Measurements from ENCODE around the gene MAN2B1. TPM values are rescaled to one million over a fixed set of nuclear protein-coding genes. Genes with fewer than 3 reads are reported as not detected.

MAN2B1 gene
- 120 and 162 TPM in 2 replicates for total RNA-seq

DNA sequence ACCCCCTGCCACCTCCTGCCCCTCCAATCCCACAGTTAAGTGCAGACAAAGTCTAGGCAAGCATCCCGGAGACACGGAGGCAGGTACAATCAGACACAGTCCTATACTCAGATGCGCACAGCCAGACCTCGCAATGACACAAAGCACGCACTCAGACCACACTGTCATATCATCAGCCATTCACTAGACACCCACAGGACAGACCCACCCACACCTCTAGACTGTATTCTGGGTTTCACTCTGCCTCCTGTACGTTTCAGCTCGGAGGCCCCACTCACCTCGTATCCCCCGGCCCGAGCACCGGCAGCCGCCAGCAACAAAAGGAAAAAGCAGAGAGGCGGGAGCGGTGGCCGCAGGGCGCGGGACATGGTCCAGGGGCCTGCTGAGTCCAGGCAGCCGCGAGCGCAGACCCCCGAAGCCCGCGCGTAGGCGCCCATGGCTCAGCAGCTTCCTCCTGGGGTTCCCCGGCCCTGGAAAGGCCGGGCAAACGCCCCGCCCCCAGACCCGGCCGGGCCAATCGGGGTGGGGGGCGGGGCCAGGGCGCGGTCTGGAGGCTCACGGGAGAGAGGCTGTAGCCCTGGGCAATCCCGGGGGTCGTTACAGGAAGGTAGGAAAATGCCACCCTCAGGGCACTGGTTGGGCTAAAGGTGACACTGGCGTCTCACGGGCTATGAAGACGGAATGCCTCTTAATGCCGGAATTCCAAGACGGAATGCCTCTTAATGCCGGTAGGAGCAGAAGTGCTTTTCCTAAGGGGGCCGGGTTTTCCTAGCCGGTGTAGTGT lies at the start of gene MAN2B1, which contains the start of gene WDR83:
TSS of gene MAN2B1 (minus strand) at position 478 of the 784 bp plus-strand sequence. CDS start at position 437, 41 bp downstream.
TSS of gene WDR83 (plus strand) at position 543 of the 784 bp plus-strand sequence. CDS start 2,984 bp downstream, outside the sequence.

DNA sequence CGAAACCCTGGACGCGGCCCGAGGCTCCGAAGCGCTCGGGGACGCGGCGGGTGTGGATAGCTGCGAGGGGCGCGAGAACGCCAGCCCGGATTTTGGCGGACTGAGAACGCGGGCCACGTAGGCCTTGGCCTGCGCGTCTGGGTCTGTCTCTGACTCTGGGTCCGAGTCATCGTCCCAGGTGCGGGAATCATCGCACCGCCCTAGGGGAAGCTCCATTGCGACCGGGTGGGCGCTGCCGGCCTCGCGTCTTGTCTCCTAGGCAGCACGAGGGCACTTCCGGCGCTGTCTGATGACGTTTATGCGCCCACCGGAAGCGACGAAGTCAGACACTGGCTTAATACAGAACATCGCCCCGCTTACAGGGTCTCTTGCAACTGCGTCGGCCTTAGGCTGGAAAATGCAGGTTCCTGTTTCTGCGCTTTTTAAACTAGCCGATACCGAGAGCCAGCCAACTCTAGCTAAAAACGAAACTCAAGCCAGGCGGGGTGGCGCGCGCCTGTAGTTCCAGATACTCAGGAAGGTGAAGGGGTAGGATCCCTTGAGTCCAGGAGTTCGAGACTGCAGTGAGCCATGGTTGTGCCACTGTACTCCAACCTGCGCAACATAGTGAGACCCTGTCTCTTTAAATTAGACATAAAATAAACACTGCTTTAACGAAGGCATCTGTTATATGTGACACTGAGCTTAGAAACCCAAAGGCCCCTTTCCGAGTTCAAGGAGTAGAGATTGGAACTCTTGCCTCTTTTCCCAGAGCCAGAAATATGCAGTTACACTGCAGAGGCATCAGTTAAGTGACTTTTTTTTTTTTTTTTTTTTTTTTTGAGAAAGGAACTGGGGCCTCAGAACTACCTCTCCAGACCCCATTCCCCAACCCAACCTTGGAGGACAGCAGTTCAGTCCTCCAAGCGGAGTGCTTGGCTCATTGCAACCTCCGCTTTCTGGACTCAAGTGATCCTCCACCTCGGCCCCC lies 30.1 kb upstream of the MAN2B1 start, which contains the start of gene FBXW9:
TSS of gene FBXW9 (minus strand) at position 266 of the 970 bp plus-strand sequence. CDS start at position 216, 50 bp downstream.

GRCh38 chr19:12687496-12688196 lies 21.1 kb upstream of the MAN2B1 start, which contains the start of gene GNG14:
Gene GNG14, plus strand, starts transcription at chr19:12687998. Its CDS starts 51 bp downstream, at chr19:12688049.

DNA sequence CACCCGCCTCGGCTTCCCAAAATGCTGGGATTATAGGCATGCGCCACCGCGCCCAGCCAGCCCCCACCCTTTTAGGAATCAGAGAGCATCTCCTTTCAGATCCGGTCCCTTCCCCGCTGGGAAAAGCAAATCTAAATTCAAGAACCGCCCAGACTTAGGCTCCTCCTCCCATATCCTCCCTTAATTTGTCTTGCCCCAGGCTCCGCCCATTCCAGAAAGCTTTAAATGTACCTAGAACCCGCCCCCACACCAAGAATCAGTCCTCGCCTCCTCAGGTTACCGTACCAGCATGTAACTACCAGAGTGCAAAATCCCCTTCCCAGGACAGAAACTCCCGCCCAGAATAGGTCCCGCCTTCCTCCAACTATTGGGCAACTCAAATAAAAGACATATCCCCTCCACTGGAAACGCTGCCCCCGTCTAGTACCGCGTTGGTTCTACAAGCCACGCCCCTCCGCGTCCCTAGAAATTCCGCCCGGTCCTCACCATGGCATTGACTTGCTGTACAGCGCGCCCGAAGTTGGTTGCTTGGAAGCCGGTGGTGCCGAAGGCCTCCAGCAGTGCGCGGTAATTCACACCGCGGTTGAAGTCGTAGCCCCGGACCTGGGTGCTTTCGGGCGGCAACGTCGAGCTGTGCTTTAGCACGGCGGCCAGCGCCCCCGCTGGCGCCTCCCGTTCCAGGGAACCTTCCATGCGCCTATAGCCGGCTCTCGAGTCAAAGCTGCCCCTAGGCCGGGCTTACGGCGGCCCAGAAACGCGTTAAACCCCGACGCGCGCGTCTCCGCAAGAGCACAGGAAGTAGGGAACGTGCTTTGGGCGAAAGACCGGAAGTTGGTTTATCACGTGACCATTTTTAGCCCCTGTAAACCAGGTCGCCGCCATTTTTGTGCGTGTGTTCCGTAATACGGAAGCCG lies 14.8 kb upstream of the MAN2B1 start, which contains the start of gene DHPS:
TSS of gene DHPS (minus strand) at position 807 of the 914 bp plus-strand sequence. CDS start at position 693, 114 bp downstream.

GRCh38 chr19:12610540-12611360 lies 55.8 kb downstream of the MAN2B1 start, which contains the start of the genes ZNF490 and ZNF791:
Gene ZNF490, minus strand, starts transcription at chr19:12610813. Its CDS starts 133 bp downstream, at chr19:12610680.
Gene ZNF791, plus strand, starts transcription at chr19:12610920. Its CDS starts 160 bp downstream, at chr19:12611080.

Other genes starting within 250 kb of the MAN2B1 start
- 0.59 and 1.1 TPM in 2 replicates for gene ZNF443, start 225.7 kb downstream of the MAN2B1 start, total RNA-seq
- 1.7 and 1.9 TPM in 2 replicates for gene ZNF709, start 181.9 kb downstream of the MAN2B1 start, total RNA-seq
- 3.3 and 3.4 TPM in 2 replicates for gene ZNF564, start 115.3 kb downstream of the MAN2B1 start, total RNA-seq
- gene ZNF490, start 55.9 kb downstream of the MAN2B1 start, total RNA-seq, result 6.0 and 10.6 TPM in 2 replicates
- 10.6 and 13.2 TPM in 2 replicates for gene ZNF791, start 55.8 kb downstream of the MAN2B1 start, total RNA-seq
- gene WDR83, start 65 bp upstream of the MAN2B1 start, total RNA-seq, result 9.0 and 9.4 TPM in 2 replicates
- gene DHPS, start 15.1 kb upstream of the MAN2B1 start, total RNA-seq, result 72.2 and 74.9 TPM in 2 replicates
- gene GNG14, start 21.3 kb upstream of the MAN2B1 start, total RNA-seq, result not detected in 2 replicates
- gene FBXW9, start 29.9 kb upstream of the MAN2B1 start, total RNA-seq, result 7.3 and 8.3 TPM in 2 replicates
- 32.9 and 45.1 TPM in 2 replicates for gene TNPO2, start 57.2 kb upstream of the MAN2B1 start, total RNA-seq
- 311 and 336 TPM in 2 replicates for gene TRIR, start 67.9 kb upstream of the MAN2B1 start, total RNA-seq
- 46.8 and 54.1 TPM in 2 replicates for gene GET3, start 70.8 kb upstream of the MAN2B1 start, total RNA-seq
- gene BEST2, start 85.0 kb upstream of the MAN2B1 start, total RNA-seq, result not detected in 2 replicates
- 15.2 and 16.8 TPM in 2 replicates for gene HOOK2, start 108.8 kb upstream of the MAN2B1 start, total RNA-seq
- 387 and 404 TPM in 2 replicates for gene JUNB, start 124.7 kb upstream of the MAN2B1 start, total RNA-seq
- 252 and 259 TPM in 2 replicates for gene PRDX2, start 135.1 kb upstream of the MAN2B1 start, total RNA-seq
- not detected in 2 replicates for gene THSD8, start 135.3 kb upstream of the MAN2B1 start, total RNA-seq
- gene RNASEH2A, start 139.8 kb upstream of the MAN2B1 start, total RNA-seq, result 4.9 and 6.0 TPM in 2 replicates
- not detected in 2 replicates for gene RTBDN, start 167.8 kb upstream of the MAN2B1 start, total RNA-seq
- 0.19 and 1.3 TPM in 2 replicates for gene MAST1, start 171.8 kb upstream of the MAN2B1 start, total RNA-seq
- gene DNASE2, start 214.7 kb upstream of the MAN2B1 start, total RNA-seq, result 30.2 and 36.6 TPM in 2 replicates
- gene KLF1, start 220.5 kb upstream of the MAN2B1 start, total RNA-seq, result not detected in 2 replicates
- 28.0 and 29.7 TPM in 2 replicates for gene GCDH, start 224.4 kb upstream of the MAN2B1 start, total RNA-seq

Measured in cardiac ventricle fibroblast (primary cell).